ENCODE measurements around the gene TCF3. TPM values are rescaled to one million over a fixed set of nuclear protein-coding genes. Genes with fewer than 3 reads are reported as not detected.

Gene TCF3
- total RNA-seq, 1 experiment from 2014 or later: 62.7 TPM

- no peak for DNase-seq (ENCODE audit: low read depth)
Measured at GRCh38 chr19:1611353-1611752, 41.1 kb downstream of the TCF3 start.

DNA sequence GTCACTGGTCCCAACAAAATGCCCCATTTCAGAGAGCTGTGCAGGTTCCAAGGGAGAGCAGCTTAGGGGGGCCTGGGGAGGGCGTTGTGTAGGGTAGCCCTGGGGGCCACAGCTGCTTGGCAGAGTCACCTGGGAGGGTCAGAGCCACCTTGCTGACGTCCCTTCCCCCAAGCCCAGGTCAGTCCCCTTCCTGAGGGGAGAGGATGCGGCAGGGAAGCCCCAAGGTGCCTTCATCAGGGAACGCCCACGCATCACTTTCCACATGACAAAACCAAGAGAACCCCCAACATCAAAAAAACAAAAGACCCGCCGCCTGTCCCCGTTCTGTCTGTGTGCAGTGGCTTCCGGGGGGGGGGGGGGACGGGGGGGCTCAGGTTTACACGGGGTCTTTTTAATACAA, 41.8 kb downstream of the TCF3 start:
- DNase-seq (ENCODE audit: low read depth): no peak

GRCh38 chr19:1609680-1610474, 42.5 kb downstream of the TCF3 start:
- no peak for DNase-seq (ENCODE audit: low read depth)

DNA sequence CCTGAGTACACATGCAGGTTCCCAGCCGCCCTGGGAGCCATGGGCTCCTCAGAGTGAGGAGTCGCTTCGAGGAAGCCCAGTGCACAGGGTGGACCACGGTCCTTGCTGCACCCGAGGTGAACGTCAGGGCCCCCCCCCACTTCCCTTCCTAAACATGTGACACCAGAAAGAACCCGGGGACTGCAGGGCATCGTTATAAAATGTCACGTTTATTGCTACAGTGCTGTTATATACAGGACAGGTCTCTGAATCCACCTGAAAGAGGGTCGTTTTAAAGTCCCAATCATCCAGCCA, 43.4 kb downstream of the TCF3 start:
- DNase-seq (ENCODE audit: low read depth): no peak

- peak; percentile 27 for DNase-seq (ENCODE audit: low read depth)
Measured at GRCh38 chr19:1608359-1609102, 43.9 kb downstream of the TCF3 start.

DNA sequence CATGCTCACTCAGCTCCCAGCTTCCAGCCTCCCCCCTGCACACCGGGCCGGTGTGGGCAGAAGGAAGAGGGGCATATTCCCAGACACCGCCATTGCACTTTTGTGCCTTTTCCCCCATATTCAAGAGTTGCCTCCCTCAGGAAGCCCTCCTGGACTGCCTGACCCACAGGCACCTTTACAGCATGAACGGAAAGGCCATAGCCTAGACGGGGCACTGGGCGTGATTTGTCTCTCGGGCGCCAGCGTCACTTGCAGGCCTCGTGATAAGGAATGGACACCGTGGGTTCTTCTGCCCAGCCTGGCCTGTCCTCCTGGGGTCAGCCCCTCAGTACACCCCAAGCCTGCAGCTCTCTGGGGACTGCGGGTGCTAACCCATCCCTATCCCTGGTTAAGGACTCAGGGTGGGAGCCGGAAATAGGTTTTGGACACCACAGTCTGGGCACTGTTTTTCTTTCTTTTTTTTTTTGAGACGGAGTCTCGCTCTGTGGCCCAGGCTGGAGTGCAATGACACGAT, 46.2 kb downstream of the TCF3 start:
- DNase-seq (ENCODE audit: low read depth): no peak

GRCh38 chr19:1605236-1606137, 46.9 kb downstream of the TCF3 start, which contains the start of gene UQCR11:
UQCR11 (minus strand) TSS chr19:1605462; CDS start chr19:1605409, 53 bp downstream.
- DNase-seq (ENCODE audit: low read depth): peak; percentile 95

- DNase-seq (ENCODE audit: low read depth): no peak
Measured at GRCh38 chr19:1602091-1602707, 50.2 kb downstream of the TCF3 start.

- no peak for DNase-seq (ENCODE audit: low read depth)
Measured at GRCh38 chr19:1601613-1602064, 50.8 kb downstream of the TCF3 start.

DNA sequence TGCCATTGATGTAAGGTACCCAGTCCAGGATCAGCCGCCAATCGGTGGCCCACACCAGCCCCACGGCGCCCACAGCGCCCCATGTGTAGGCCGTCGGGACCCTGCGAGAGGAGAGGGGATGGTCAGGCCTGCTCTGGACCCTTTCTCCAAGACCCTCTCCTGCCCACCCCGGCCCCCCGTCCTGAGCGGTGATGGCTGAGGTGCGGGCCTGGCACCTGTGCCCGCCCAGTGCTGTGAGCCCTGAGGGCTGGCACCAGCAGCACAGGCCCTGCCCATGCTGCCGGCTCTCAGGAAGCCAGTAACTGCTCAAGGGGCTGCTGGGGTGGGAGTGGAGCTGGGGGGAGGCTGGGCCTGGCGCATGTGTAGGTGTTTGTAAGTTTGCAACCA, 53.0 kb downstream of the TCF3 start:
- DNase-seq (ENCODE audit: low read depth): no peak

DNA sequence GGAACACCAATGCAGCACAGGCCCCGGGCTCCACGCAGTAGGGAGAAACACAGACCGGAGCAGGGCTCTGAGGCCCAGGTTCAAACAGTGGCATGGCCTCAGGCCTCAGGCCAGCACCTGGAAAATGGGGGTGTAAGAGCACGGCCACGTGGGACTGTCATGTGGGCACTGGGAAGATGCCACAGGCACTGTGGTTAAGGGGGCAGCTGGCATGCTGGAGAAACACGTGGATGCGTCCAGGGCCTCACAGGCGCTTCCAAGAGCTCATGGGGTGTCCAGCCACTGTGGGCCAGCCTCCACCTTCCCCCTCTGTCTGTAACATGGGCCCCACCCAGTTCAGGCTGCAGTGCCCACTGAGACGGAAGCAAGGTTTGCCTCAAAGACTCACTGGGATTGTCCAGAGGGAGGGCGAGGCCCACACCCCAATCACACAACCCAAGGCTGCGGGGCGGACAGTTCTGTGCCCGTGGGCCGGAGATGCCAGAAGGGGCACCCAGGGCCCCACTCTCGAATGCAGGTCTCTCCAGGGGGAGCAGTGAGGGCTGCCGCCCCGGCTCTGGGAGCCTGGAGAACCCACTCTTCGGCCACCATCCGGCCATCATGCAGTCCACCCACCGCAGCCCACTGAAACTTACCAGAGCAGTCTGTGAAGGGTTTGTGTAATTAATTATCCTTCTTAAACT, 53.5 kb downstream of the TCF3 start:
- no peak for DNase-seq (ENCODE audit: low read depth)

DNA sequence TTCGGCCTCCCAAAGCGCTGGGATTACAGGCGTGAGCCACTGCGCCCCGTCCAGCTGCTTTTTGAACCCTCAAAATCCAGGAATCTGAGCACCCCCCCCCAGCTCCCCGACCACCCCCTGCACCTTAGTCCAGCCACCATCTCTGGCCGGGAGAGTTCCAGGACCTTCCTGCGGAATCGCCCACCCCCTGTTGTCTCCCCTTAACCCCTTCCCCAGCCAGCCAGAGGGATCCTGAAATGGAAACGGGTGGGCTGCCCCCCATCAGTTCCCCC, 59.0 kb downstream of the TCF3 start:
- no peak for DNase-seq (ENCODE audit: low read depth)

DNA sequence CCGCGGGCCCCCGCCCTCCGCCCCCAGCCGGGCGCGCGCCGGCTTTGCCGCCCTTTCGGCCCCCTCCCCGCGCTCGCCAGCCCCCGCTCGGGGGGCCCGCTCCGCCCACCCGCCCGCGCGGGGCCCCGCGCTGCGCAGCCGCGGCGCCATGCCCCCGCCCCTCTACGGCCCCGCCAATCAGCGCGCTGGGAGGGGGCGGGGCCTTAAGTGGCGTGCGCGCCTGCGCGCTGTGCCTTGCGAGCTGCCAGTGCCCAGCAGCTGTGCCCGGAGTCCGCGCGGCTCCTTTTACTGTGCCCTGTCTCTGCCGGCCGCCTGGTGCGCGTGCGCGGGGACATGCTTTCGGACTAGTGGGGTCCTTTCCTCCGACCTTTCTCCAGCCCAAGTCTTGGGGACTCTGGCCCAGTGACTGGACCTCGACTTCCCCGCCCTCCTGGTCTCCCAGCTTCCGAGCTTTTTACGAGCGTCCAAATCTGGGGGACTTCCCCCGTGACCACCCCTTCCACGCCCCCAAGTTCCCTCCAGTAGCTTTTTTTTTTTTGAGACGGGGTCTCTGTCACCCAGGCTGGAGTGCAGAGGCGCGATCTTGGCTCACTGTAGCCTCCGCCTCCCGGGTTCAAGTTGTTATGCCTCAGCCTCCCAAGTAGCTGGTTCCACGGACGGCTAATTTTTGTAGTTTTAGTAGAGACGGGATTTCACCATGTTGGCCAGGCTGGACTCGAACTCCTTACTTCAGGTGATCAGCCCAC, 59.5 kb downstream of the TCF3 start, which contains the start of gene MBD3:
Gene MBD3 (minus strand): TSS at position 111 of the 746 bp plus-strand sequence. CDS start 234 bp downstream, outside the sequence.
- DNase-seq (ENCODE audit: low read depth): peak; percentile 90

DNA sequence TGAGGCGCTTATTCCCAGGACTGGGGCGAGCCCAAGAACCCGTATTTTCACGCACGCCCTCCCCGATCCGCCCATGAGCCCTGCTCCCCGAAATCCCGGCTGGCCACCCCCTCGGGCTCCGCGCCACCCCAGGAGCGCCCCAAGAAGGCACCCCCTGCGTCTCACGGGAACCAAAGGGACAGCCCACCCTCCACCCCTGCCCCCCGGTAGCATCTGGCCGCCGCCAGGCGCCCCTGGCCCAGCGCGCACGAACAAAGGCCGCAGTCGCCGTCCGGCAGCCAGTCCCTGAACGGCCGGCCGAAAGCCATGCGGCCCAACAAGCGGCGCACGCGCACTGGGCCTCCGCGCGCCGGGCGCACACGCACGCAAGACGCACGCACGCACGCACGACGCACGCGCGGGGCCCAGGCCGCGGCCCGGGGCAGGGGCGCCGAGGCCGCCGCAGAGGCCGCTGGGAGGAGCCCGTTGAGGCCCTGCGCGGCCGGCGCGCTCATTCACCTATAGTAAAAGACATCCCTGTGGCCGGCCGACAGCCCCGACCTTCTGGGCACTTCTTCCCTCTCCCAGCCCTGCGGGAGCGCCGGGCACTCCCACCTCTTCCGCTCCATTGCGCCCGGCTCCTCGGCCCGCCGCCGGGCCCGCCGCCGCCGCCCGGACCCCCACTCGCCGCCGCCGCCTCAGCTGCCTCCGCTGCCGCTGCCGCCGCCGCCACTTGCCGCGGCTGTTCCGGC, 60.2 kb downstream of the TCF3 start:
- peak; percentile 84 for DNase-seq (ENCODE audit: low read depth)

GRCh38 chr19:1591421-1592023, 60.9 kb downstream of the TCF3 start:
- DNase-seq (ENCODE audit: low read depth): no peak

DNA sequence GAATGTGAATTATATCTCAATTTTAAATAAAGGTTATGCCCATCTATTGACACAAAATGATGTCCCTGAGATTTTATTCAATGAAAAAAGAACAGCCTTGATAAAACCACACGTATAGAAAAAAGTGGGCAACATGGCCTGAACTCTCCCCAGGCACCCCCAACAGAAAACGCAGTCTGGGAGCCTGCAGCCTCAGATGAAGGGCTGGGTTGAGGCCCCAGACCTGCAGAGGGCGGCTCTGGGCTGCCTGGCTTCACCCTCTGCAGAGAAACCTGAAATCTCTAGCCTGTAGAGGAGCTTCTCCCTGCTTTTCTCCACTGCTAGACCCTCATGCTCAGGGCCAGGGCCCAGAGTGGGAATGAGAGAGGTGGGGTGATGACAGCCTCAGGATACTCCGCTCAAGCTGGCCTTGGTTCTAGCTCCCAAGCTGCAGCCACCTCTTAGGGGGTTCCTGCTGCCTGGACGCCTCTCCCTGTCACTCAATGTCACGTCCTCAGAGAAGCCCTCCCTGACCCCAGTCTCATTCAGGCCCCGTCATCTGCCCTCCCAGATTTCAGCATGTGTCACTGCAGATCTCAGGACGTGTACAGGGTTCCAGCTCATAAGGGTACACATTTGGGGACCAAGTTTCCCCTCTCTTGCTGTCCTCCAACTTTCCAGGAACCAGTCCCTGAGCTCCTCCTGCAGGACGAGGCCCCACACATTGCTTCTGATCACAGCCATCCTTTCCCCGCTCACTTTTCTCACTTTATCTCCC, 61.6 kb downstream of the TCF3 start:
- DNase-seq (ENCODE audit: low read depth): no peak

DNA sequence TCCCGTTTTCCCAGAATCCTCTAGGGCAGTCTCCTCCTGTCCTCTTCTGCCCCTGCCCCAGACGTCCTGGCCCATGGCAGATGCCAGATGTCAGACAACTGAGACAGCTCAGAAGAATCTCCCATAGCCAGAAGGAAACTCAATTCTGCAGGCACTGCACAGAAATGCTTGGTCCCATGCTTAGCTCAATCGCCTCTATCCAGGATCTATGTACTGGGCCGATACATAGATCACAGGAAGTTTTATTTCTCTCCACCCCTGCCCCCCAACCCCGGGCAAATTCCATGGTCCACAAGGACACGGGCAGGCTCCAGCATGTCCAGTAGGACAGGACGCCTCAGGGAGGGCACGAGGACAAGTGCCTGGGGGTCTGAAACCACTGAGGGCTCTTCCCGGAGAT, 64.5 kb downstream of the TCF3 start:
- DNase-seq (ENCODE audit: low read depth): no peak

GRCh38 chr19:1585243-1585580, 67.2 kb downstream of the TCF3 start:
- no peak for DNase-seq (ENCODE audit: low read depth)

All from RPMI7951 (cell line).